Epithelial cell of umbilical artery (primary cell): ENCODE measurements around the gene ACTRT2. TPM values are rescaled to one million over a fixed set of nuclear protein-coding genes. Genes with fewer than 3 reads are reported as not detected.

Experiments
- total RNA-seq: library from RNA; depleted of rRNA; stranded (reverse); fragments of >200 nt; gene quantifications from 2 replicates; pipeline ENCODE4 v1.2.3, GENCODE V29; 2014

ACTRT2 gene
- total RNA-seq: not detected in 2 replicates

DNA sequence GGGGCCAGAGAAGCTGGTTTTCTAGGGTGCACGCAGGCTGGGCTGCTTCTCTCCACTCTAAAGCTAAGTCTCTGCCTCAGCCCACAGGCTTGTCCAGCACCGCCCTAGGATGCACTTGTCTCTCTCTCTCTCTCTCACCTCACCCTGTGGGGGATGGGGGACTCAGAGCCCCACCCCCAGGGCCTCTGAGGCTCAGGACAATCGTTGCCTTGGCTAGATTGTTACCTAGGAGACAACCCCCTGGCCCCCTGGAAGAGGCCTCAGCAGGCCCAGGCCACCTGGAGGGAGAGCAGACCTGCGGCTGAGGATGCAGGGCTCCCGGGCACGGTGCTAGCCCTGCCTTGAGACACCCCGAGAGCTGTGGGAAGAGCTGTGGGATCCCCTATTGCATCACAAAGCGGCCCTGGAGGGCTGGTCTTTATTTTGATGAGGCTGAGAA, at the start of gene ACTRT2:
ACTRT2 (plus strand) TSS at position 235 of the 439 bp plus-strand sequence. CDS start 220 bp downstream, outside the sequence.

DNA sequence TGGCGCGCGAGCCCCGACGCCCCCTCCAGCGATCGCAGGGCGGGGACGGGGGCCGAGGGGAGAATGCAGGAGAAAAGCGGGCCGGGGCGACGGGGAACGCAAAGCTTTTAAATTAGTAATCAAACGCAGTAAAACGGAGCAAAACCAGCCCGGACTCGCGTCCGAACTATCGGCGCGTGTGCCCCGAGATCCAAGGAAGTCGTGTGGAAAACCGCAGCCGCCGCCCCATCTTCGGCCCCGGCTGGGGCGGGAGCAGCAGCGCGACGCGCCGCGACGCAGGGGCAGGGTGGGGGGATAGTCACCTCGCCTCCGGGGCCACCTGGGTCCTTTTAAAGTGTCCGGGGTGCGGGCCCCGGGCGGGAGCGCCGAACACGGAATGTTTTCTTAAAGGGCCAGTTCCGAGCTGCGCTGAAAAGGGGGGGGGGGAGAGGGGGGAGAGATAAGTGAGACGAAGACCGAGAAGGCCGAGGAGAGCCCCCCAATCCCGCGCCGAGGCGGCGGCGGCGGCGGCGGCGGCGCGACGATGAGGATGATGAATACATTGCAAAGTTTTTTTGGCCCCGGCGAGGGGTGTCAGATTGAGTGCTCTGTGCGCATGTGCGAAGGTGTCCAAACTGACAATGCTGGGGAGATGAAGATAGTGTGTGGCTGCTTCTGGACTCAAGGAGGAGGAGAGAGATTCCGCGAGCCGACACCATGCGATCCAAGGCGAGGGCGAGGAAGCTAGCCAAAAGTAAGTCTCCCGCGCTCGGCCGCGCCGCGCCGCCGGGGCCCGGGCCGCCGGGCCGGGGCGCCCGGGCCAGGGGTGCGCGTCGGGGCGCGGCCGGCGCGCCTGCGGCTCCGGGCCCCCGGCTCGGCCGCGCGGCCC, 47.5 kb downstream of the ACTRT2 start, which contains the start of gene PRDM16:
PRDM16 (plus strand) TSS at position 640 of the 868 bp plus-strand sequence; CDS start at position 697, 57 bp downstream.

Other genes with a start within 250 kb of the ACTRT2 start
- under 0.01 and 0.15 TPM in 2 replicates for gene TTC34, start 219.8 kb upstream of the ACTRT2 start, total RNA-seq
- gene PRDM16, start 47.7 kb downstream of the ACTRT2 start, total RNA-seq: 1.9 and 2.7 TPM in 2 replicates